H1 (cell line): ENCODE data around the gene ACACA. TPM values are rescaled to one million over a fixed set of nuclear protein-coding genes. Genes with fewer than 3 reads are reported as not detected.

Experiments used
- CTCF ChIA-PET: fragments of 300-600 bp; sonication (Branson Sonifier 250); formaldehyde crosslinking; loops from one replicate; lab custom pipeline; 2021; ENCODE audit not compliant: partially characterized antibody; lab: Charles Lee
- POLR2A ChIA-PET: fragments of 300-600 bp; sonication (Branson Sonifier 250); formaldehyde crosslinking; loops from one replicate; lab custom pipeline; 2021; ENCODE audit warnings: inconsistent platforms; ENCODE audit not compliant: partially characterized antibody; lab: Charles Lee
- DNase-seq, 2 experiments: peaks; one replicate each; pipeline versions ENCODE4 v3.0.0 to v3.0.0-alpha.2; 2010 to 2022; ENCODE audit warnings: low spot score in 2 of 2, low read depth in 1 of 2, mixed read lengths in 1 of 2
- FAIRE-seq: peaks from 2 replicates; lab custom pipeline; 2011; peaks lifted over from hg19 to GRCh38; lab: Jason Lieb, UNC
- H2AFZ ChIP-seq: 2 replicates; pipeline ENCODE4 v1.8.1; 2012; ENCODE audit warnings: low read length, inconsistent platforms
- H2AK5ac ChIP-seq: 2 replicates; pipeline ENCODE4 v1.6.1; 2013; ENCODE audit warnings: low read depth, low read length
- H2BK120ac ChIP-seq: replicated peaks from 2 replicates; pipeline ENCODE3; 2013; ENCODE audit warnings: low read depth, low read length, inconsistent platforms
- H2BK12ac ChIP-seq: 2 replicates; pipeline ENCODE4 v1.6.1; 2013; ENCODE audit warnings: low read depth, low read length
- H2BK15ac ChIP-seq: 2 replicates; pipeline ENCODE4 v1.6.1; 2013; ENCODE audit warnings: low read length
- H2BK20ac ChIP-seq: 2 replicates; pipeline ENCODE4 v1.6.1; 2013; ENCODE audit warnings: low read length
- H2BK5ac ChIP-seq: 2 replicates; pipeline ENCODE4 v1.6.1; 2013; ENCODE audit warnings: low read depth, low read length
- H3K14ac ChIP-seq: 2 replicates; pipeline ENCODE4 v1.6.1; 2013; ENCODE audit warnings: inconsistent platforms; ENCODE audit not compliant: insufficient read length
- H3K18ac ChIP-seq: 2 replicates; pipeline ENCODE4 v1.6.1; 2013; ENCODE audit warnings: low read length; ENCODE audit errors: extremely low read depth
- H3K23ac ChIP-seq: 2 replicates; pipeline ENCODE4 v1.6.1; 2013; ENCODE audit warnings: inconsistent platforms; ENCODE audit not compliant: insufficient read length
- H3K23me2 ChIP-seq: 2 replicates; pipeline ENCODE4 v1.6.1; 2013; ENCODE audit warnings: low read depth, low read length
- H3K27ac ChIP-seq: 2 replicates; pipeline ENCODE4 v1.6.1; 2011; ENCODE audit warnings: low read depth, low read length, inconsistent platforms
- H3K27me3 ChIP-seq, 4 experiments: replicated peaks in 1 of 4; 1 replicate in 1 of 4; 2 replicates in 3 of 4; pipeline versions ENCODE4 v1.6.1 to v1.8.1; 2011 to 2013; ENCODE audit warnings: low read length in 3 of 4, mild to moderate bottlenecking in 3 of 4, inconsistent platforms in 2 of 4, mixed read lengths in 2 of 4, moderate library complexity in 1 of 4; ENCODE audit not compliant: control insufficient read depth in 3 of 4, insufficient read depth in 3 of 4; ENCODE audit errors: extremely low read depth in 1 of 4
- H3K36me3 ChIP-seq, 4 experiments: 2 replicates each; pipeline versions ENCODE4 v1.6.1 to v1.8.1; 2011 to 2013; ENCODE audit warnings: mild to moderate bottlenecking in 4 of 4, low read length in 3 of 4, moderate library complexity in 2 of 4, control low read depth in 1 of 4, inconsistent platforms in 1 of 4; ENCODE audit not compliant: insufficient read depth in 4 of 4, control insufficient read depth in 2 of 4
- H3K4ac ChIP-seq: replicated peaks from 2 replicates; pipeline ENCODE3; 2013; ENCODE audit warnings: low read length, low read depth, mixed read lengths, inconsistent platforms; ENCODE audit not compliant: insufficient read length
- H3K4me1 ChIP-seq, 4 experiments: replicated peaks in 1 of 4; 1 replicate in 1 of 4; 2 replicates in 3 of 4; pipeline versions ENCODE4 v1.6.1 to v1.8.1; 2011 to 2013; ENCODE audit warnings: low read length in 3 of 4, inconsistent platforms in 2 of 4, mixed read lengths in 1 of 4; ENCODE audit not compliant: insufficient read depth in 4 of 4, control insufficient read depth in 3 of 4
- H3K4me2 ChIP-seq, 2 experiments: 2 replicates each; pipeline versions ENCODE4 v1.6.1 to v1.8.1; 2011 to 2013; ENCODE audit warnings: low read depth in 2 of 2, low read length in 2 of 2, control low read depth in 1 of 2, inconsistent platforms in 1 of 2, mild to moderate bottlenecking in 1 of 2; ENCODE audit not compliant: insufficient read depth in 1 of 2
- H3K4me3 ChIP-seq, 4 experiments: fragments of 200-600, 300-600 bp in 1 of 4; sonication (generic), shearing (Covaris generic), sonication (Bioruptor Twin) in 1 of 4; 2 replicates each; pipeline versions ENCODE4 v1.5.1 to v1.8.1; 2011 to 2016; ENCODE audit warnings: low read length in 4 of 4, low read depth in 3 of 4, control low read depth in 2 of 4, inconsistent platforms in 2 of 4, mild to moderate bottlenecking in 2 of 4, mixed read lengths in 1 of 4, moderate library complexity in 1 of 4; ENCODE audit not compliant: insufficient read depth in 2 of 4; ENCODE audit errors: extremely low read depth in 1 of 4
- H3K56ac ChIP-seq: replicated peaks from 2 replicates; pipeline ENCODE3; 2013; ENCODE audit warnings: low read depth, mild to moderate bottlenecking, mixed read lengths, low read length, inconsistent platforms; ENCODE audit not compliant: insufficient read length
- H3K79me1 ChIP-seq: 2 replicates; pipeline ENCODE4 v1.6.1; 2013; ENCODE audit warnings: low read depth, low read length, control low read depth
- H3K79me2 ChIP-seq, 2 experiments: 2 replicates each; pipeline versions ENCODE4 v1.6.1 to v1.8.1; 2012 to 2013; ENCODE audit warnings: low read length in 2 of 2, mild to moderate bottlenecking in 2 of 2, inconsistent platforms in 1 of 2; ENCODE audit not compliant: insufficient read depth in 2 of 2, control insufficient read depth in 1 of 2
- H3K9ac ChIP-seq, 4 experiments: replicated peaks in 1 of 4; 1 replicate in 1 of 4; 2 replicates in 3 of 4; pipeline versions ENCODE4 v1.6.1 to v1.8.1; 2011 to 2013; ENCODE audit warnings: low read depth in 3 of 4, low read length in 3 of 4, control low read depth in 2 of 4, mild to moderate bottlenecking in 2 of 4, moderate library complexity in 2 of 4, inconsistent platforms in 1 of 4; ENCODE audit errors: extremely low read depth in 1 of 4
- H3K9me3 ChIP-seq, 2 experiments: 2 replicates each; pipeline versions ENCODE4 v1.6.1 to v1.8.1; 2012 to 2013; ENCODE audit warnings: mild to moderate bottlenecking in 2 of 2, moderate library complexity in 2 of 2, control low read depth in 1 of 2, inconsistent platforms in 1 of 2, low read depth in 1 of 2, low read length in 1 of 2, mixed read lengths in 1 of 2; ENCODE audit not compliant: insufficient read depth in 2 of 2
- H4K20me1 ChIP-seq, 2 experiments: replicated peaks in 1 of 2; 2 replicates each; pipeline versions ENCODE3 to v1.8.1; 2011 to 2013; ENCODE audit warnings: inconsistent platforms in 2 of 2, low read length in 2 of 2, mild to moderate bottlenecking in 1 of 2; ENCODE audit not compliant: insufficient read depth in 2 of 2, control insufficient read depth in 1 of 2
- H4K5ac ChIP-seq: 2 replicates; pipeline ENCODE4 v1.6.1; 2013; ENCODE audit warnings: low read length, low read depth, mixed read lengths, inconsistent platforms; ENCODE audit not compliant: insufficient read length
- H4K8ac ChIP-seq: 2 replicates; pipeline ENCODE4 v1.8.0; 2013; ENCODE audit warnings: mild to moderate bottlenecking, moderate library complexity, low read length, inconsistent platforms; ENCODE audit not compliant: insufficient read depth; ENCODE audit errors: extremely low read depth
- H4K91ac ChIP-seq: replicated peaks from 2 replicates; pipeline ENCODE3; 2013; ENCODE audit warnings: low read length, mixed read lengths, inconsistent platforms; ENCODE audit not compliant: insufficient read length
- ASH2L ChIP-seq: fragments of 200-600, 300-600 bp; sonication (generic); IDR thresholded peaks from one replicate; pipeline ENCODE4 v1.7.1; 2017; ENCODE audit warnings: low read length
- ATF3 ChIP-seq: IDR thresholded peaks from 2 replicates; pipeline ENCODE4 v1.6.1; 2011; ENCODE audit warnings: low read depth, mild to moderate bottlenecking, low read length; ENCODE audit not compliant: insufficient read depth
- BCL11A ChIP-seq, 2 experiments: IDR thresholded peaks; one replicate each; pipeline ENCODE4 v1.6.1; 2011; ENCODE audit warnings: low read depth in 2 of 2, low read length in 2 of 2, mild to moderate bottlenecking in 2 of 2
- CHD1 ChIP-seq: IDR thresholded peaks from 2 replicates; pipeline ENCODE4 v1.6.1; 2012; ENCODE audit warnings: low read depth, low read length, improper control_type of control experiment
- CREB1 ChIP-seq: IDR thresholded peaks from 2 replicates; pipeline ENCODE4 v1.6.1; 2012; ENCODE audit warnings: inconsistent platforms
- EZH2 ChIP-seq: fragments of 200-600 bp; sonication (generic); IDR thresholded peaks from 2 replicates; pipeline ENCODE4 v1.7.1; 2012; ENCODE audit warnings: low read depth, mild to moderate bottlenecking, moderate library complexity, low read length, inconsistent platforms; ENCODE audit not compliant: severe bottlenecking
- HDAC2 ChIP-seq, 2 experiments: fragments of 300-600 bp in 1 of 2; sonication (generic) in 1 of 2; IDR thresholded peaks; 2 replicates each; pipeline ENCODE4 v1.6.1; 2011 to 2012; ENCODE audit warnings: low read depth in 2 of 2, low read length in 2 of 2, mild to moderate bottlenecking in 2 of 2, moderate library complexity in 2 of 2, borderline replicate concordance in 1 of 2, inconsistent platforms in 1 of 2
- JUN ChIP-seq: IDR thresholded peaks from 2 replicates; pipeline ENCODE4 v1.6.1; 2011; ENCODE audit warnings: low read depth, mild to moderate bottlenecking, improper control_type of control experiment, low read length
- KDM1A ChIP-seq: fragments of 200-600, 300-600 bp; sonication (generic); IDR thresholded peaks from 2 replicates; pipeline ENCODE4 v1.7.1; 2016; ENCODE audit warnings: mild to moderate bottlenecking, low read length, borderline replicate concordance
- NRF1 ChIP-seq: IDR thresholded peaks from 2 replicates; pipeline ENCODE4 v1.6.1; 2011; ENCODE audit warnings: mild to moderate bottlenecking, low read depth, low read length, improper control_type of control experiment
- POU5F1 ChIP-seq: IDR thresholded peaks from 2 replicates; pipeline ENCODE4 v1.6.1; 2011; ENCODE audit warnings: low read depth, mild to moderate bottlenecking, low read length, moderate library complexity
- RAD21 ChIP-seq, 2 experiments: IDR thresholded peaks in 1 of 2; conservative IDR thresholded peaks in 1 of 2; 2 replicates each; pipeline ENCODE4 v1.6.1; 2011; ENCODE audit warnings: low read depth in 2 of 2, low read length in 2 of 2, improper control_type of control experiment in 1 of 2, inconsistent platforms in 1 of 2, mild to moderate bottlenecking in 1 of 2, moderate library complexity in 1 of 2
- RXRA ChIP-seq: IDR thresholded peaks from 2 replicates; pipeline ENCODE4 v1.6.1; 2011; ENCODE audit warnings: low read depth, mild to moderate bottlenecking, low read length, moderate library complexity; ENCODE audit not compliant: insufficient read depth
- TEAD4 ChIP-seq: IDR thresholded peaks from 2 replicates; pipeline ENCODE4 v1.6.1; 2012; ENCODE audit warnings: low read depth, low read length, inconsistent platforms, mixed read lengths
- WGBS, 2 experiments: shearing (Covaris generic) in 1 of 2; methylation state at CpG; one replicate each; pipeline versions ENCODE4 v1.1.6 to v1.1.7; 2013 to 2015; ENCODE audit warnings: low lambda C conversion rate in 2 of 2, mixed read lengths in 2 of 2, inconsistent platforms in 1 of 2, low coverage in 1 of 2, missing lambda C conversion rate in 1 of 2; ENCODE audit not compliant: insufficient replicate concordance in 2 of 2, insufficient coverage in 1 of 2, insufficient read length in 1 of 2; ENCODE audit errors: extremely low coverage in 1 of 2, missing lambda C conversion rate in 1 of 2; 5-methylcytosine and 5-hydroxymethylcytosine counted together
- polyA plus RNA-seq, 7 experiments: library from polyadenylated mRNA; depleted of rRNA in 3 of 7; stranded (reverse) in 5 of 7; unstranded in 2 of 7; fragments of >200 nt in 5 of 7; fragments of 200-250 nt in 2 of 7; gene quantifications; 1 replicate in 5 of 7; 2 replicates in 1 of 7; 4 replicates in 1 of 7; pipeline versions ENCODE4 v1.2.1 to v1.2.3, GENCODE V29; 2011 to 2013; ENCODE audit warnings: missing spikeins in 2 of 7, mixed read lengths in 2 of 7
- total RNA-seq: library from RNA; stranded (reverse); fragmentation: NEBNext Ultra II Directional; extraction: Animal tissue kit (Norgen Biotek cat#: 25700); gene quantifications from 2 replicates; pipeline ENCODE4 v1.2.1, GENCODE V29; 2021

ACACA gene
- total and polyA plus RNA-seq, 2 of the 8 experiments (the other 6 are each of a cell fraction or from before 2014, with no cell fraction given): 74.0 to 160 TPM

DNA sequence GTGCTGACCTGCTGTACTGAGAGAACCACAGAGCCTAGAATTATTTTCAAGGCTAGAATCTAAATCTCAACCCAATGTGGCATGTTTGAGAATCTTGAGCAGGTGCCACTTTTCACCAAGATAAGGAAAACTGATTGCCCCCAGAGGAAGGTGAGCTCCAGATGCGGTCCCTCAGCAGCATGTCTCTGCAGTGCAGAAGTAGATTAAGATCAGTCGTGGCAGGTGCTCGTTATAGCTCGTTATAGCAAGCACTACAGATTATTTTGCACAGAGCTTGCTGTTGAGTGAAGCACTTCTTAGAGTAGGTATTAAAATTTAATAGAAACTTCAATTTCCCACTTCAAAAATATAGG, 281.8 kb downstream of the ACACA start:
- Histone ChIP-seq H3K9ac (no peak overlapping the region), H3K4me2 (no peak overlapping the region), H2AK5ac (no peak overlapping the region), H3K23me2 (no peaks in the 10 kb centered on the region), H3K4me1 (peaks cover 0 to 10% (median 0%) of the 10 kb centered on the region in 4 experiments; a peak in 2 of 7 replicates), H3K9me3 (no peaks in the 10 kb centered on the region), H2BK120ac (no peak overlapping the region), H2BK12ac (no peak overlapping the region), H2BK15ac (no peak overlapping the region), H3K14ac (no peak overlapping the region), H3K36me3 (peaks cover 11 to 65% (median 38%) of the 10 kb centered on the region in 4 experiments), H2BK5ac (no peak overlapping the region), H4K8ac (no peak overlapping the region), H3K79me2 (no peaks in the 10 kb centered on the region), H3K56ac (no peak overlapping the region), H3K27ac (no peak overlapping the region), H4K91ac (no peak overlapping the region), H2BK20ac (no peak overlapping the region), H3K27me3 (no peaks in the 10 kb centered on the region), H3K79me1 (no peaks in the 10 kb centered on the region), H4K20me1 (no peaks in the 10 kb centered on the region), H3K23ac (no peak overlapping the region), H4K5ac (no peak overlapping the region), H3K4ac (no peak overlapping the region), H2AFZ (no peak overlapping the region), H3K4me3 (no peak overlapping the region), H3K18ac (no peak overlapping the region)
- POLR2A ChIA-PET: interaction anchor here (0.7 to 0.9 kb wide), 3 partner anchors 9 to 59 kb away, joined by 3 read pairs; no protein-coding TSS in a partner anchor
- FAIRE-seq: no peak
- CTCF ChIA-PET: interaction anchor here (0.6 to 2.0 kb wide), 12 partner anchors 9 to 640 kb away, joined by 3 to 9 read pairs (median 4); no protein-coding TSS in a partner anchor
- DNase-seq: no peak
- 98% methylated on average over 4 of the region's 4 CpGs; no CpG with 5 or more reads in 1 of the 2 experiments for WGBS, 2 experiments
- TF ChIP-seq CREB1 (no peak), CHD1 (no peak), NRF1 (no peak), ATF3 (no peak), EZH2 (no peak), HDAC2 (IDR thresholded peaks at IDR 0.05; ENCODE audit: borderline replicate concordance in 1 of 2, low read depth in 2 of 2, low read length in 2 of 2) (no peak), RAD21 (IDR thresholded peaks at IDR 0.05 in 1 of 2, conservative IDR thresholded peaks at IDR 0.05 in 1 of 2; ENCODE audit: low read depth in 2 of 2, low read length in 2 of 2) (no peak), ASH2L (no peak), BCL11A (IDR thresholded peaks at IDR 0.05; ENCODE audit: low read depth in 2 of 2, low read length in 2 of 2) (no peak), JUN (no peak), POU5F1 (no peak), RXRA (no peak), TEAD4 (no peak), KDM1A (no peak)
